Vagina (tissue), 2 donors: ENCODE data around the gene HK2.

Experiments
- POLR2AphosphoS5 ChIP-seq, 2 donors: sonication (generic); formaldehyde crosslinking; IDR thresholded peaks; one replicate each; pipeline ENCODE4 v1.9.0; 2017; ENCODE audit warnings: antibody characterized with exemption in 2 of 2, mild to moderate bottlenecking in 2 of 2, low read depth in 1 of 2; ENCODE audit not compliant: insufficient read depth in 1 of 2
- TF ChIP-seq, protein P1 (sequence below), 3 experiments: fragments of 450-650 bp in 2 of 3; fragments of 200-600 bp in 1 of 3; sonication (generic) in 1 of 3; IDR thresholded peaks; one replicate each; pipeline ENCODE4 v1.5.1; 2017 to 2019; ENCODE audit warnings: antibody characterized with exemption in 3 of 3, mild to moderate bottlenecking in 2 of 3, moderate library complexity in 2 of 3

DNA sequence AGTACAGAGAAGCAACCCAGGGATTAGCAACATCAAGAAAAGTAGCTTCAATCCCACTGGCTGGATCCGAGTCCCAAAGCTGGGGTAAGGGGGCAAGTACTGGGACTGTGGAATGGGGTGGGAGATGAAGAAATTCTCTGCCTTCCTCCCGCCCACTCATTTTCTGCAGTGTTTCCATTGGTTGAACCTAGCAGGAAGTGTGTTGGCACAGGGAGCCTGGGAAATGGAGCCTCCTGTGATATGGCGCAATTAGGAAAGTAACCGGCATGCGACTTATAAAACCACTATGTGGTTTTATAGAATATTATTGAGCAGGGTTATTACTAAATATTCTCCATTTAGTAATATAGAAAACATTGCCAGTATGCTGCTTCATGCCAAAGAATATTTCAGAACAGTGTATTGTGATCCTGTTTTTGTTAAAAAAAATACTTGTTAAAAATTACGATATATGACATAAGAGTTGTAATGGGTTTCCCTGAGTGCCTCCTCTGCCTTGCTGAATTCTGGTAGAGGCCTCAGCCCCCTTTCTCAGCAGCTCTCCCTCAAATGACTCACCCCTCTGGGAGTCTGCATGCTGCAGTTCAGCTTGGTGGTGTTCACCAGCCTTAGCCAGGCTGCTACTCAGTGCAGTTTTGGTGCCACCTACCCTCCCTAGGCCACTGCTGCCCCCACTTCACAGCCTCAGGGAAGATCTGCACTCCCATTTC lies 60.5 kb downstream of the HK2 start:
- TF ChIP-seq, protein P1, sequence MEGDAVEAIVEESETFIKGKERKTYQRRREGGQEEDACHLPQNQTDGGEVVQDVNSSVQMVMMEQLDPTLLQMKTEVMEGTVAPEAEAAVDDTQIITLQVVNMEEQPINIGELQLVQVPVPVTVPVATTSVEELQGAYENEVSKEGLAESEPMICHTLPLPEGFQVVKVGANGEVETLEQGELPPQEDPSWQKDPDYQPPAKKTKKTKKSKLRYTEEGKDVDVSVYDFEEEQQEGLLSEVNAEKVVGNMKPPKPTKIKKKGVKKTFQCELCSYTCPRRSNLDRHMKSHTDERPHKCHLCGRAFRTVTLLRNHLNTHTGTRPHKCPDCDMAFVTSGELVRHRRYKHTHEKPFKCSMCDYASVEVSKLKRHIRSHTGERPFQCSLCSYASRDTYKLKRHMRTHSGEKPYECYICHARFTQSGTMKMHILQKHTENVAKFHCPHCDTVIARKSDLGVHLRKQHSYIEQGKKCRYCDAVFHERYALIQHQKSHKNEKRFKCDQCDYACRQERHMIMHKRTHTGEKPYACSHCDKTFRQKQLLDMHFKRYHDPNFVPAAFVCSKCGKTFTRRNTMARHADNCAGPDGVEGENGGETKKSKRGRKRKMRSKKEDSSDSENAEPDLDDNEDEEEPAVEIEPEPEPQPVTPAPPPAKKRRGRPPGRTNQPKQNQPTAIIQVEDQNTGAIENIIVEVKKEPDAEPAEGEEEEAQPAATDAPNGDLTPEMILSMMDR (IDR thresholded peaks at IDR 0.05), result no peak
- TF ChIP-seq POLR2AphosphoS5 (IDR thresholded peaks at IDR 0.05; ENCODE audit: insufficient read depth in 1 of 2, low read depth in 1 of 2), result no peak
